ENCODE data around the gene DENND4A. TPM values are rescaled to one million over a fixed set of nuclear protein-coding genes. Genes with fewer than 3 reads are reported as not detected.
"Not testable (repeated sequence)": the region's sequence is repeated elsewhere in the genome, so short reads cannot be mapped to it uniquely, and the experiment has no call there.

DENND4A gene
- total RNA-seq, 4 donors from 2014 or later, result 16.5 to 40.4 (median 24.5) TPM

DNA sequence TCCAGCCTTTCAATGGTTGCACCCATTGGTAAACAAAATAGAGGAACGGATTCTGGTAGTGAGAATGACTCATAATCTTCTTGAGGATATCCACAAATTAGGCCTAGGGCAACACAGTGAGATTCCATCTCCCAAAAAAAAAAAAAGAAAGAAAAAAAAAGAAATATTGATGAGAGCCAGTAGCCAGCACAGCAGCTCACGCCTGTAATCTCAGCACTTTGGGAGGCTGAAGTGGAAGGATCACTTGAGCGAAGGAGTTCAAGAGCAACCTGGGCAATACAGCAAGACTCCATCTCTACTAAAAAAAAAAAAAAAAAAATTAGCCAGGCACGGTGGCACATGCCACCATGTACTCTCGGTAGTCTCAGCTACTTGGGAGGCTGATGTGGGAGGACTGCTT lies 51.9 kb downstream of the DENND4A start:
- in situ Hi-C loops (cut with MboI; ENCODE audit: low pct_ligation_motif_present in 1 of 4, low pct_unique_long_range_greater_than_20kb in 1 of 4, low sequenced_read_pairs in 3 of 4), result no loop called here
- H3K9me3 ChIP-seq, result no peaks in the 10 kb centered on the region
- H3K4me3 ChIP-seq, result no peak overlapping the region
- no peak overlapping the region for H3K27ac ChIP-seq
- DNase-seq, result no peak
- intact Hi-C loops (cut with DNase I; ENCODE audit: low total_unique reads), result no loop called here
- peaks cover 0 to 2% (median 0%) of the 10 kb centered on the region in 4 donors for H3K4me1 ChIP-seq
- H3K27me3 ChIP-seq, result no peaks in the 10 kb centered on the region
- peaks cover 0 to 31% (median 0%) of the 10 kb centered on the region in 4 donors for H3K36me3 ChIP-seq
- no peak for TF ChIP-seq EP300 (IDR thresholded peaks at IDR 0.05; ENCODE audit: low read depth)
- TF ChIP-seq, protein P1, sequence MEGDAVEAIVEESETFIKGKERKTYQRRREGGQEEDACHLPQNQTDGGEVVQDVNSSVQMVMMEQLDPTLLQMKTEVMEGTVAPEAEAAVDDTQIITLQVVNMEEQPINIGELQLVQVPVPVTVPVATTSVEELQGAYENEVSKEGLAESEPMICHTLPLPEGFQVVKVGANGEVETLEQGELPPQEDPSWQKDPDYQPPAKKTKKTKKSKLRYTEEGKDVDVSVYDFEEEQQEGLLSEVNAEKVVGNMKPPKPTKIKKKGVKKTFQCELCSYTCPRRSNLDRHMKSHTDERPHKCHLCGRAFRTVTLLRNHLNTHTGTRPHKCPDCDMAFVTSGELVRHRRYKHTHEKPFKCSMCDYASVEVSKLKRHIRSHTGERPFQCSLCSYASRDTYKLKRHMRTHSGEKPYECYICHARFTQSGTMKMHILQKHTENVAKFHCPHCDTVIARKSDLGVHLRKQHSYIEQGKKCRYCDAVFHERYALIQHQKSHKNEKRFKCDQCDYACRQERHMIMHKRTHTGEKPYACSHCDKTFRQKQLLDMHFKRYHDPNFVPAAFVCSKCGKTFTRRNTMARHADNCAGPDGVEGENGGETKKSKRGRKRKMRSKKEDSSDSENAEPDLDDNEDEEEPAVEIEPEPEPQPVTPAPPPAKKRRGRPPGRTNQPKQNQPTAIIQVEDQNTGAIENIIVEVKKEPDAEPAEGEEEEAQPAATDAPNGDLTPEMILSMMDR (IDR thresholded peaks at IDR 0.05), result no peak
- TF ChIP-seq POLR2AphosphoS5 (IDR thresholded peaks at IDR 0.05), result no peak
- TF ChIP-seq POLR2A (IDR thresholded peaks at IDR 0.05), result no peak
- WGBS, 2 donors (ENCODE audit: low coverage in 1 of 2), result 91 to 93% methylated on average over 5 of the region's 5 CpGs

DNA sequence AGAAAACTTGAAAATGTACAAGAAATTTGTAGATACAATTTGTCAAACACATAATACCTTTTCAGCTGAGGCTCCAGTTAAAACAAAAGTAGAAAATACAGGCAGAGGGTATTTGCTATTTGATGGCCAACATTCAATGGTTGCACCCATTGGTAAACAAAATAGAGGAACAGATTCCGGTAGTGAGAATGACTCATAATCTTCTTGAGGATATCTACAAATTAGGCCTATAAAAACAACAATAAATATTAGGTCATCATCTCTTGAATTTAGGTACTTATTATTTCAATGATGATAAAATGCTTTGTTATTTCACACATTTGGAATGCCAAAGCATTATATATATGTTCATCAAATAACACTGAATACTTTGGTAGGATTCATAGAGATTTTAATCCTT lies 53.4 kb downstream of the DENND4A start:
- Histone ChIP-seq H3K4me3 (no peak overlapping the region), H3K4me1 (no peaks in the 10 kb centered on the region), H3K36me3 (peaks cover 0 to 36% (median 0%) of the 10 kb centered on the region in 4 donors), H3K9me3 (no peaks in the 10 kb centered on the region), H3K27me3 (no peaks in the 10 kb centered on the region), H3K27ac (no peak overlapping the region)
- 40 to 77% methylated on average over 1 of the region's 1 CpG for WGBS, 2 donors (ENCODE audit: low coverage in 1 of 2)
- DNase-seq, result no peak
- intact Hi-C loops (cut with DNase I; ENCODE audit: low total_unique reads) (no loop called here), in situ Hi-C loops (cut with MboI; ENCODE audit: low pct_ligation_motif_present in 1 of 4, low pct_unique_long_range_greater_than_20kb in 1 of 4, low sequenced_read_pairs in 3 of 4) (no loop called here)
- TF ChIP-seq EP300 (IDR thresholded peaks at IDR 0.05; ENCODE audit: low read depth) (no peak), POLR2AphosphoS5 (IDR thresholded peaks at IDR 0.05) (no peak), POLR2A (IDR thresholded peaks at IDR 0.05) (no peak)
- TF ChIP-seq, protein P1 (IDR thresholded peaks at IDR 0.05), result no peak

DNA sequence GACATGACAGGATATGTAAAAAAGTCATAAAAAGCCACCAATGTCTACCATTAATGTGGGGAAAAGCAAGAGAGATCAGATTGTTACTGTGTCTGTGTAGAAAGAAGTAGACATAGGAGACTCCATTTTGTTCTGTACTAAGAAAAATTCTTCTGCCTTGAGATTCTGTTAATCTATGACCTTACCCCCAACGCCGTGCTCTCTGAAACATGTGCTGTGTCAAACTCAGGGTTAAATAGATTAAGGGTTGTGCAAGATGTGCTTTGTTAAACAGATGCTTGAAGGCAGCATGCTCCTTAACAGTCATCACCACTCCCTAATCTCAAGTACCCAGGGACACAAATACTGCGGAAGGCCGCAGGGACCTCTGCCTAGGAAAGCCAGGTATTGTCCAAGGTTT lies 58.5 kb downstream of the DENND4A start:
- H3K27ac ChIP-seq; H3K4me1 ChIP-seq; DNase-seq; H3K27me3 ChIP-seq; in situ Hi-C loops (cut with MboI; ENCODE audit: low pct_ligation_motif_present in 1 of 4, low pct_unique_long_range_greater_than_20kb in 1 of 4, low sequenced_read_pairs in 3 of 4); H3K9me3 ChIP-seq; H3K4me3 ChIP-seq; intact Hi-C loops (cut with DNase I; ENCODE audit: low total_unique reads): not testable (repeated sequence)
- 81 to 90% methylated on average over 2 to 4 of the region's 4 CpGs for WGBS, 2 donors (ENCODE audit: low coverage in 1 of 2)
- H3K36me3 ChIP-seq, result peaks cover 0 to 32% (median 0%) of the 10 kb centered on the region in 4 donors

DNA sequence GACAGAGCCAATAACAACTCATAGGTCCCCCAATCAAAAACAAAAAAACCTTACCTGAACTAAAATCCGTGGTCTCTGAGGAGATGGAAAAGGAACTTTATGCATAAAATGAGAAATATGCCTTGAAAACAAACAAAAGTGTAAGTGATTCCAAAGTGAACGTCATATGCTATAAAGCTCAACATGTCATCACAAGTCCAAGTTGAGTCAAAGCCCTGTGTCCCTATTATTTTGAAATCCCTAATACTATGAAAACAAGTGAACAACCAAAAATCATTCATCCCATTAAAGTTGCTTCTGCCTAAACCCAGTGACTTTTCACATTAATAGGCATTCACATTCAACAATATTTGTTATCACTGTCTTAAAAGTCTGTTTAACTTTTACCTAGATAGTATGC lies 59.4 kb downstream of the DENND4A start:
- DNase-seq, result no peak
- H3K4me1 ChIP-seq, result no peaks in the 10 kb centered on the region
- H3K27me3 ChIP-seq, result no peaks in the 10 kb centered on the region
- 86 to 89% methylated on average over 2 of the region's 2 CpGs for WGBS, 2 donors (ENCODE audit: low coverage in 1 of 2)
- H3K9me3 ChIP-seq, result no peaks in the 10 kb centered on the region
- H3K4me3 ChIP-seq, result no peak overlapping the region
- no peak overlapping the region for H3K27ac ChIP-seq
- intact Hi-C loops (cut with DNase I; ENCODE audit: low total_unique reads) (no loop called here), in situ Hi-C loops (cut with MboI; ENCODE audit: low pct_ligation_motif_present in 1 of 4, low pct_unique_long_range_greater_than_20kb in 1 of 4, low sequenced_read_pairs in 3 of 4) (no loop called here)
- H3K36me3 ChIP-seq, result peaks cover 0 to 25% (median 2%) of the 10 kb centered on the region in 4 donors
- TF ChIP-seq EP300 (IDR thresholded peaks at IDR 0.05; ENCODE audit: low read depth), result no peak
- TF ChIP-seq, protein P1 (IDR thresholded peaks at IDR 0.05), result no peak
- no peak for TF ChIP-seq POLR2AphosphoS5 (IDR thresholded peaks at IDR 0.05)
- no peak for TF ChIP-seq POLR2A (IDR thresholded peaks at IDR 0.05)

DNA sequence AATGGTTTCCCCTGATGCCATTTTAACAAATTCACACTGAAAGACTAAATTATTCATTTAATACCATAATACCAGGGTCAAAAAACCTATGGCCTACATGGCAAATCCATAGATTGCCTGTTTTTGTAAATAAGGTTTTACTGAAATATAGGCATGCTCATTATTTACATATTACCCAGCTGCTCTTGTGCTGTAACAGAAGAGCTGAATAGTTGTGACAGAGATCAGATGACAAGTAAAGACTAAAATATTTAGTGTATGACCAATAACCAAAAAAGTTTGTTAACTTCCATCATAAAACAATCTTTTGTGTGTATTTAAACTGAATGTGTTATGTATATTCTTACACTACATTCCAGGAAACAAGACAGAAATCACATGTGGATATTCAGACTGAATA lies 60.2 kb downstream of the DENND4A start:
- TF ChIP-seq POLR2AphosphoS5 (IDR thresholded peaks at IDR 0.05), result no peak
- TF ChIP-seq, protein P1 (IDR thresholded peaks at IDR 0.05), result no peak
- TF ChIP-seq EP300 (IDR thresholded peaks at IDR 0.05; ENCODE audit: low read depth), result no peak
- TF ChIP-seq POLR2A (IDR thresholded peaks at IDR 0.05), result no peak
- Histone ChIP-seq H3K4me1 (no peaks in the 10 kb centered on the region), H3K27me3 (no peaks in the 10 kb centered on the region), H3K9me3 (no peaks in the 10 kb centered on the region), H3K4me3 (no peak overlapping the region), H3K27ac (no peak overlapping the region), H3K36me3 (peaks cover 0 to 18% (median 2%) of the 10 kb centered on the region in 4 donors)
- intact Hi-C loops (cut with DNase I; ENCODE audit: low total_unique reads), result no loop called here
- DNase-seq, result no peak
- in situ Hi-C loops (cut with MboI; ENCODE audit: low pct_ligation_motif_present in 1 of 4, low pct_unique_long_range_greater_than_20kb in 1 of 4, low sequenced_read_pairs in 3 of 4), result no loop called here

Data from transverse colon (tissue), 4 donors.